ENCODE data around the gene CLCNKA.

DNA sequence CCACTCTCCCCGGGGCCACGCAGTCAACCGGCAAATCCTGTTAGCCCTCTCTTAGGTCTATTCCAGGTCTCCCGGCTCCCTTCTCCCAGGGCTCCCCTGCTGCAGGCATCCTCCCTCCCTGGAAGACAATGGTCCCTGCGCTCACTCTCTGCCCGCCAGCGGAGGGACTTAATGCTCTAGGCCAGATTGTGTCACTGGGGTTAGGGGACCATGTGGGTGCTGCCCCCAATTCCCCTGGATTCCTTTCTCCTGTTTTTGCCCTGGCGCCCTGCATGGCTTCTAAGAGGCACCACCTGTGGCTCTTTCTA, 43.4 kb downstream of the CLCNKA start:
- TF ChIP-seq, protein P1, sequence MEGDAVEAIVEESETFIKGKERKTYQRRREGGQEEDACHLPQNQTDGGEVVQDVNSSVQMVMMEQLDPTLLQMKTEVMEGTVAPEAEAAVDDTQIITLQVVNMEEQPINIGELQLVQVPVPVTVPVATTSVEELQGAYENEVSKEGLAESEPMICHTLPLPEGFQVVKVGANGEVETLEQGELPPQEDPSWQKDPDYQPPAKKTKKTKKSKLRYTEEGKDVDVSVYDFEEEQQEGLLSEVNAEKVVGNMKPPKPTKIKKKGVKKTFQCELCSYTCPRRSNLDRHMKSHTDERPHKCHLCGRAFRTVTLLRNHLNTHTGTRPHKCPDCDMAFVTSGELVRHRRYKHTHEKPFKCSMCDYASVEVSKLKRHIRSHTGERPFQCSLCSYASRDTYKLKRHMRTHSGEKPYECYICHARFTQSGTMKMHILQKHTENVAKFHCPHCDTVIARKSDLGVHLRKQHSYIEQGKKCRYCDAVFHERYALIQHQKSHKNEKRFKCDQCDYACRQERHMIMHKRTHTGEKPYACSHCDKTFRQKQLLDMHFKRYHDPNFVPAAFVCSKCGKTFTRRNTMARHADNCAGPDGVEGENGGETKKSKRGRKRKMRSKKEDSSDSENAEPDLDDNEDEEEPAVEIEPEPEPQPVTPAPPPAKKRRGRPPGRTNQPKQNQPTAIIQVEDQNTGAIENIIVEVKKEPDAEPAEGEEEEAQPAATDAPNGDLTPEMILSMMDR (IDR thresholded peaks at IDR 0.05; ENCODE audit: low read depth, low read length) = no peak
- no peak for TF ChIP-seq EZH2phosphoT487 (IDR thresholded peaks at IDR 0.05; ENCODE audit: low read depth)

All from OCI-LY3 (cell line).